GM13976 (cell line): ENCODE measurements around the gene ZFYVE9.

Experiments
- DNase-seq: peaks from one replicate; pipeline ENCODE4 v3.0.0; 2012; ENCODE audit warnings: low spot score
- CTCF ChIP-seq: IDR thresholded peaks from 2 replicates; pipeline ENCODE4 v1.5.1; 2012; ENCODE audit warnings: borderline replicate concordance, mild to moderate bottlenecking; ENCODE audit not compliant: insufficient read depth; ENCODE audit errors: extremely low read depth, missing control alignments, control extremely low read depth
- in situ Hi-C: fragments of 300-500 bp; cut with MboI; formaldehyde crosslinking; loops from one replicate; pipeline ENCODE4 v1.12.0; 2022; ENCODE audit warnings: low sequenced_read_pairs, mixed read lengths, inconsistent platforms; ENCODE audit not compliant: unreplicated experiment

ZFYVE9 gene

GRCh38 chr1:52150946-52151345 is 9.1 kb downstream of the ZFYVE9 start:
- DNase-seq = no peak
- in situ Hi-C loops = no loop called here
- TF ChIP-seq CTCF = no peak

- DNase-seq = no peak
- in situ Hi-C loops = no loop called here
- no peak for TF ChIP-seq CTCF
Measured at GRCh38 chr1:52152572-52152971, 10.7 kb downstream of the ZFYVE9 start.

- TF ChIP-seq CTCF = no peak
Measured at GRCh38 chr1:52153010-52153409, 11.1 kb downstream of the ZFYVE9 start.

GRCh38 chr1:52153898-52154297 is 12.0 kb downstream of the ZFYVE9 start:
- in situ Hi-C loops = no loop called here

More at GRCh38 chr1:52153010-52153409, 11.1 kb downstream of the ZFYVE9 start:
- in situ Hi-C loops = no loop called here
- DNase-seq = no peak

GRCh38 chr1:52156460-52156859 is 14.6 kb downstream of the ZFYVE9 start:
- TF ChIP-seq CTCF = no peak
- in situ Hi-C loops = no loop called here
- no peak for DNase-seq

More at GRCh38 chr1:52153898-52154297, 12.0 kb downstream of the ZFYVE9 start:
- TF ChIP-seq CTCF = no peak
- DNase-seq = no peak

GRCh38 chr1:52157582-52157981 is 15.7 kb downstream of the ZFYVE9 start:
- in situ Hi-C loops = no loop called here
- DNase-seq = no peak
- no peak for TF ChIP-seq CTCF

- TF ChIP-seq CTCF = no peak
- in situ Hi-C loops = no loop called here
- DNase-seq = no peak
Measured at GRCh38 chr1:52158218-52158617, 16.3 kb downstream of the ZFYVE9 start.
